NCI-H187 treated with DMSO at 0.1 percent for 48 hours (cell line): ENCODE measurements around the gene TMEM41A.
"Not testable (repeated sequence)": the region's sequence is repeated elsewhere in the genome, so short reads cannot be mapped to it uniquely, and the experiment has no call there.

ENCODE experiments used
- DNase-seq: peaks from one replicate; lab custom pipeline; 2025; lab: John Stamatoyannopoulos, UW

The TMEM41A gene

GRCh38 chr3:185488465-185488864 is 10.4 kb downstream of the TMEM41A start:
- DNase-seq = no peak

GRCh38 chr3:185486394-185486793 is 12.4 kb downstream of the TMEM41A start:
- no peak for DNase-seq

GRCh38 chr3:185484296-185484695 is 14.5 kb downstream of the TMEM41A start:
- no peak for DNase-seq

GRCh38 chr3:185479373-185479945 is 19.4 kb downstream of the TMEM41A start:
- DNase-seq = no peak

- no peak for DNase-seq
These were observed 21.5 kb downstream of the TMEM41A start for GRCh38 chr3:185477316-185477715.

- not testable (repeated sequence) for DNase-seq
These were observed 23.9 kb downstream of the TMEM41A start for GRCh38 chr3:185474922-185475321.

- DNase-seq = no peak
These were observed 25.5 kb downstream of the TMEM41A start for GRCh38 chr3:185473290-185473815.

- no peak for DNase-seq
These were observed 28.5 kb downstream of the TMEM41A start for GRCh38 chr3:185470323-185470722.

- no peak for DNase-seq
These were observed 29.3 kb downstream of the TMEM41A start for GRCh38 chr3:185469542-185469941.

GRCh38 chr3:185466123-185466522 is 32.7 kb downstream of the TMEM41A start:
- DNase-seq = not testable (repeated sequence)

- DNase-seq = no peak
These were observed 33.4 kb downstream of the TMEM41A start for GRCh38 chr3:185465471-185465870.

- DNase-seq = no peak
These were observed 38.0 kb downstream of the TMEM41A start for GRCh38 chr3:185460719-185461350.

- DNase-seq = no peak
These were observed 38.5 kb downstream of the TMEM41A start for GRCh38 chr3:185460309-185460708.

GRCh38 chr3:185457376-185457775 is 41.5 kb downstream of the TMEM41A start:
- no peak for DNase-seq

GRCh38 chr3:185451432-185451831 is 47.4 kb downstream of the TMEM41A start:
- not testable (repeated sequence) for DNase-seq

- no peak for DNase-seq
These were observed 50.7 kb downstream of the TMEM41A start for GRCh38 chr3:185448107-185448506.

- DNase-seq = no peak
These were observed 54.5 kb downstream of the TMEM41A start for GRCh38 chr3:185444329-185444728.

GRCh38 chr3:185442031-185442430 is 56.8 kb downstream of the TMEM41A start:
- no peak for DNase-seq

- DNase-seq = no peak
These were observed 58.9 kb downstream of the TMEM41A start for GRCh38 chr3:185439745-185440466.
